Psoas muscle (tissue), 8 donors: ENCODE data around the gene PMPCA. TPM values are rescaled to one million over a fixed set of nuclear protein-coding genes. Genes with fewer than 3 reads are reported as not detected.

Source experiments
- ATAC-seq, 4 donors: fragments of 200-7000 bp; cut with Tn5 transposase; one replicate each; pipeline ENCODE4 v1.9.1; 2020; ENCODE audit warnings: moderate library complexity in 3 of 4, mild to moderate bottlenecking in 2 of 4
- DNase-seq, 2 donors: peaks; one replicate each; pipeline ENCODE4 v3.0.0-alpha.2; 2020
- H3K27ac ChIP-seq: fragments of 200-600 bp; one replicate; pipeline ENCODE4 v1.8.0; 2022
- H3K27me3 ChIP-seq, 3 donors: fragments of 200-600 bp in 1 of 3; one replicate each; pipeline versions ENCODE4 v1.6.1 to v1.8.0; 2013 to 2022; ENCODE audit warnings: low read length in 2 of 3, mild to moderate bottlenecking in 2 of 3, moderate library complexity in 1 of 3; ENCODE audit not compliant: insufficient read depth in 3 of 3
- H3K36me3 ChIP-seq, 2 donors: fragments of 200-600 bp in 1 of 2; one replicate each; pipeline versions ENCODE4 v1.6.1 to v1.8.0; 2013 to 2022; ENCODE audit warnings: low read depth in 1 of 2, mild to moderate bottlenecking in 1 of 2, moderate library complexity in 1 of 2; ENCODE audit not compliant: insufficient read depth in 1 of 2
- H3K4me1 ChIP-seq: fragments of 200-600 bp; one replicate; pipeline ENCODE4 v1.8.0; 2022
- H3K4me3 ChIP-seq: fragments of 200-600 bp; one replicate; pipeline ENCODE4 v1.8.0; 2022; ENCODE audit warnings: mild to moderate bottlenecking
- H3K9me3 ChIP-seq: fragments of 200-600 bp; one replicate; pipeline ENCODE4 v1.8.0; 2022
- WGBS, 3 donors: extraction: QIAGEN DNeasy Blood & Tissue Kit; methylation state at CpG; one replicate each; pipeline versions ENCODE4 v1.1.6 to v1.1.7; 2013; 5-methylcytosine and 5-hydroxymethylcytosine counted together
- intact Hi-C, 2 donors: fragments of 100-400 bp; cut with DNase I; formaldehyde crosslinking; loops; one replicate each; pipeline versions ENCODE4 v1.11.0 to v1.14.2; 2022
- polyA plus RNA-seq, 3 donors: library from polyadenylated mRNA; stranded (reverse); fragments of 200-250 nt; gene quantifications; one replicate each; pipeline ENCODE4 v1.2.3, GENCODE V29; 2013
- total RNA-seq, 4 donors: library from RNA; stranded (reverse); fragmentation: NEBNext Ultra II Directional in 2 of 4; extraction: Animal tissue kit (Norgen Biotek cat#: 25700) in 2 of 4; gene quantifications; one replicate each; pipeline versions ENCODE4 v1.2.1 to v1.2.4, GENCODE V29; 2021 to 2023
- TF ChIP-seq, protein P1 (sequence below): fragments of 200-600 bp; IDR thresholded peaks from one replicate; pipeline ENCODE4 v1.8.0; 2022; ENCODE audit warnings: antibody characterized with exemption
- donor health status: healthy with polysubstance abuse.
- donor health status: DM: no; HTN: no; CAD: no; lungs with moderate emphysema.
- donor health status: Bipolar disorder and iron deficiency.
- donor health status: healthy.
- donor health status: DM: yes; HTN: yes; CAD: no.
- donor health status: DM: no; HTN: no; CAD: no.
- donor health status: DM: no; HTN: no; CAD: no.
- donor health status: DM: yes; HTN: yes; CAD: no.

The PMPCA gene
- total and polyA plus RNA-seq, 7 donors = 42.4 to 116 (median 63.6) TPM

- H3K27me3 ChIP-seq = no peaks in the 10 kb centered on the region
- no peak overlapping the region for H3K4me3 ChIP-seq
- peaks cover 8 to 85% of the 10 kb centered on the region in 2 donors for H3K36me3 ChIP-seq
- WGBS, 3 donors = 91 to 97% (median 92%) methylated on average over 23 to 25 of the region's 25 CpGs
- TF ChIP-seq, protein P1, sequence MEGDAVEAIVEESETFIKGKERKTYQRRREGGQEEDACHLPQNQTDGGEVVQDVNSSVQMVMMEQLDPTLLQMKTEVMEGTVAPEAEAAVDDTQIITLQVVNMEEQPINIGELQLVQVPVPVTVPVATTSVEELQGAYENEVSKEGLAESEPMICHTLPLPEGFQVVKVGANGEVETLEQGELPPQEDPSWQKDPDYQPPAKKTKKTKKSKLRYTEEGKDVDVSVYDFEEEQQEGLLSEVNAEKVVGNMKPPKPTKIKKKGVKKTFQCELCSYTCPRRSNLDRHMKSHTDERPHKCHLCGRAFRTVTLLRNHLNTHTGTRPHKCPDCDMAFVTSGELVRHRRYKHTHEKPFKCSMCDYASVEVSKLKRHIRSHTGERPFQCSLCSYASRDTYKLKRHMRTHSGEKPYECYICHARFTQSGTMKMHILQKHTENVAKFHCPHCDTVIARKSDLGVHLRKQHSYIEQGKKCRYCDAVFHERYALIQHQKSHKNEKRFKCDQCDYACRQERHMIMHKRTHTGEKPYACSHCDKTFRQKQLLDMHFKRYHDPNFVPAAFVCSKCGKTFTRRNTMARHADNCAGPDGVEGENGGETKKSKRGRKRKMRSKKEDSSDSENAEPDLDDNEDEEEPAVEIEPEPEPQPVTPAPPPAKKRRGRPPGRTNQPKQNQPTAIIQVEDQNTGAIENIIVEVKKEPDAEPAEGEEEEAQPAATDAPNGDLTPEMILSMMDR = no peak
- no peaks in the 10 kb centered on the region for H3K9me3 ChIP-seq
- H3K4me1 ChIP-seq = no peaks in the 10 kb centered on the region
- no peak for DNase-seq
- intact Hi-C loops = no loop called here
- no peak for ATAC-seq
- H3K27ac ChIP-seq = no peak overlapping the region
Measured at GRCh38 chr9:136381966-136382513, 28.4 kb upstream of the PMPCA start.

- WGBS, 3 donors = 94 to 96% (median 95%) methylated on average over 19 to 20 of the region's 20 CpGs
- DNase-seq = no peak
- H3K27me3 ChIP-seq = no peaks in the 10 kb centered on the region
- TF ChIP-seq, protein P1 = no peak
- no peak overlapping the region for H3K27ac ChIP-seq
- intact Hi-C loops = no loop called here
- H3K9me3 ChIP-seq = no peaks in the 10 kb centered on the region
- no peak overlapping the region for H3K4me3 ChIP-seq
- H3K36me3 ChIP-seq = peaks cover 8 to 95% of the 10 kb centered on the region in 2 donors
- no peak for ATAC-seq
- H3K4me1 ChIP-seq = no peaks in the 10 kb centered on the region
Measured at GRCh38 chr9:136383436-136383835, 27.0 kb upstream of the PMPCA start.

GRCh38 chr9:136385015-136385414 is 25.4 kb upstream of the PMPCA start:
- Histone ChIP-seq H3K27me3 (no peaks in the 10 kb centered on the region), H3K9me3 (no peaks in the 10 kb centered on the region), H3K27ac (no peak overlapping the region), H3K4me3 (no peak overlapping the region), H3K4me1 (no peaks in the 10 kb centered on the region), H3K36me3 (peaks cover 10 to 95% of the 10 kb centered on the region in 2 donors)
- ATAC-seq (no peak), DNase-seq (no peak)
- intact Hi-C loops = no loop called here
- TF ChIP-seq, protein P1 = no peak
- WGBS, 3 donors = 86 to 92% (median 91%) methylated on average over 11 of the region's 11 CpGs

DNA sequence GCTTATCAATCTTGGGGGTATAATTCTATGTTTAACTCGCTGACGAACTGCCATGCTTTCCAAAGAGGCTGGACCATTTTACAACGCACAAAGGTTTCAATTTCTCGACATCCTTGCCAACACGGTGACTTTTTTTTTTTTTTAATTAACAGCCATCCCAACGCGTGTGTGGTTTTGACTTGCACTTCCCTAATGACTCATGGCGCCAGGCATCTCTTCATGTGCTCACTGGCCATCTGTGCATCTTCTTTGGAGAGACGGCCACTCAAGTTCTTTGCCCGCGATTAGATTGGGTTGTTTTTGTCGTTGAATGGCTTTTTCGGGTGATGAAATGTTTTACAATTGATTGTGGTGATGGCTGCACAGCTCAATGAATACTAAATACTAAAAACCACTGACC is 24.4 kb upstream of the PMPCA start:
- H3K4me1 ChIP-seq = no peaks in the 10 kb centered on the region
- no peak overlapping the region for H3K4me3 ChIP-seq
- no peak for DNase-seq
- ATAC-seq = no peak
- no peaks in the 10 kb centered on the region for H3K9me3 ChIP-seq
- peaks cover 11 to 91% of the 10 kb centered on the region in 2 donors for H3K36me3 ChIP-seq
- intact Hi-C loops = no loop called here
- 89 to 94% (median 90%) methylated on average over 13 of the region's 13 CpGs for WGBS, 3 donors
- H3K27ac ChIP-seq = no peak overlapping the region
- no peaks in the 10 kb centered on the region for H3K27me3 ChIP-seq
- TF ChIP-seq, protein P1 = no peak

GRCh38 chr9:136387217-136387616 is 23.2 kb upstream of the PMPCA start:
- DNase-seq = peak in 1 of 2 donors; percentile 46
- WGBS, 3 donors = 93 to 96% (median 95%) methylated on average over 13 to 19 of the region's 19 CpGs

More at GRCh38 chr9:136387217-136387616, 23.2 kb upstream of the PMPCA start:
- H3K27me3 ChIP-seq = no peaks in the 10 kb centered on the region
- no peaks in the 10 kb centered on the region for H3K4me1 ChIP-seq
- no peak overlapping the region for H3K27ac ChIP-seq
- intact Hi-C loops = no loop called here
- TF ChIP-seq, protein P1 = no peak
- H3K36me3 ChIP-seq = peaks cover 11 to 91% of the 10 kb centered on the region in 2 donors
- no peaks in the 10 kb centered on the region for H3K9me3 ChIP-seq
- no peak for ATAC-seq
- no peak overlapping the region for H3K4me3 ChIP-seq
